HG02938 (cell line): Measurements from ENCODE around the gene HUWE1.
"Not testable (repeated sequence)": the region's sequence is repeated elsewhere in the genome, so short reads cannot be mapped to it uniquely, and the experiment has no call there.

Experiments
- ATAC-seq: cut with Tn5 transposase; IDR thresholded peaks from one replicate; pipeline ENCODE4 v1.9.1; 2021; ENCODE audit warnings: mild to moderate bottlenecking, moderate library complexity; ENCODE audit not compliant: unreplicated experiment

HUWE1 gene

GRCh38 chrX:53526999-53527398 is 159.5 kb downstream of the HUWE1 start:
- ATAC-seq = no peak

DNA sequence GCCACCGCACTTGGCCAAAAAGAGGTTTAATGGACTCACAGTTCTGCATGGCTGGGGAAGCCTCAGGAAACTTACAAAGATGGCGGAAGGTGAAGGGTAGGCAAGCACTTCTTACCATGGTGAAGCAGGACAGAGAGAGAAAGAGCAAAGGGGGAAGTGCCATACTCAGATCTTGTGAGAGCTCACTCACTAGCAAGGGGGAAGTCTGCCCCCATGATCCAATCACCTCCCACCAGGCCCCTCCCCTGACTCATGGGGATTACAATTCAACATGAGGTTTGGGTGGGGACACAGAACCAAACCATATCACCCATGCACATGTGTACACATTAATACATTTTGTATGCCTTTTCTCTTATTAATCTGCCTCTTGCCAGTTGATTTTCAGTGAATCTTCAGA is 175.2 kb downstream of the HUWE1 start:
- no peak for ATAC-seq

DNA sequence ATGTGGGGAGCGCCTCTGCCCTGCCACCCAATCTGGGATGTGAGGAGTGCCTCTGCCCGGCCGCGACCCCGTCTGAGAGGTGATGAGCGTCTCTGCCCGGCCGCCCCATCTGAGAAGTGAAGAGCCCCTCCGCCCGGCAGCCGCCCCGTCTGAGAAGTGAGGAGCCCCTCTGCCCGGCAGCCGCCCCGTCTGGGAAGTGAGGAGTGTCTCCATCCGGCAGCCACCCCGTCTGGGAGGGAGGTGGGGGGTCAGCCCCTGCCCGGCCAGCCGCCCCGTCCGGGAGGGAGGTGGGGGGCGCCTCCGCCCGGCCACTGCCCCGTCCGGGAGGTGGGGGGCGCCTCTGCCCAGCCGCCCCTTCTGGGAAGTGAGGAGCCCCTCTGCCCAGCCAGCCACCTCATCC is 182.5 kb downstream of the HUWE1 start:
- ATAC-seq = not testable (repeated sequence)

DNA sequence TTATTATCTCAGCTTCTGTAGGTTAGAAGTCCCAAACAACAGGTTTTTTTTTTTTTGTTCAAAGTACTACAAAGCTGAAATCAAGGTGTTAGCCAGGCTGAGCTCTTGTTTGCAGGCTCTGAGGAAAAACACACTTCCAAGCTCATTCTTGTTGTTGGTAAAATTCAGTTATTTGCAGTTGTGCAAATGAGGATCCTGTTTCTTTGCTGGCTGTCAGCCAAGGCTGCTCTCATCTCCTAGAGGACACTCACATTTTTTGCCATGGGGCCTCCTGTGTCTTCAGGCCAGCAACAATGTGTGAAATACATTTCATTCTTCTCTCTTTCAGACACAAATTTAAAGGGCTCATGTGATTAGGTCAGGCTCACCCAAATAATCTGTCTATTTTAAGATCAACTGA is 192.1 kb downstream of the HUWE1 start:
- no peak for ATAC-seq

DNA sequence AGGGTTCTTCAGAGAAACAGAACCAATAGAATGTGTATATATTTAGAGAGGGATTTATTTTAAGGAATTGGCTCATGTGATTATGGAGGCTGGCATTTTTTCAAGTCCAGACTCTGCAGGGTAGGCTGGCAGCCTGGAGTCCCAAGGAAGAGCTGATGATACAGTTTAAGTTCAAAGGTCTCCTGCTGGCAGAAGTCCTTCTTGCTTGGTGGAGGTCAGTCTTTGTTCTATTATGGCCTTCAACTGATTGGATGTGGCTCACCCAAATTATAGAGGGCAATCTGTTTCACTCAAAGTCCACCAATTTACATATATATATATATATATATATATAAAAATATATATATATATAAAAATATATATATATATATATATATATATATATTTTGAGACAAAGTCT is 200.2 kb downstream of the HUWE1 start:
- ATAC-seq = no peak

DNA sequence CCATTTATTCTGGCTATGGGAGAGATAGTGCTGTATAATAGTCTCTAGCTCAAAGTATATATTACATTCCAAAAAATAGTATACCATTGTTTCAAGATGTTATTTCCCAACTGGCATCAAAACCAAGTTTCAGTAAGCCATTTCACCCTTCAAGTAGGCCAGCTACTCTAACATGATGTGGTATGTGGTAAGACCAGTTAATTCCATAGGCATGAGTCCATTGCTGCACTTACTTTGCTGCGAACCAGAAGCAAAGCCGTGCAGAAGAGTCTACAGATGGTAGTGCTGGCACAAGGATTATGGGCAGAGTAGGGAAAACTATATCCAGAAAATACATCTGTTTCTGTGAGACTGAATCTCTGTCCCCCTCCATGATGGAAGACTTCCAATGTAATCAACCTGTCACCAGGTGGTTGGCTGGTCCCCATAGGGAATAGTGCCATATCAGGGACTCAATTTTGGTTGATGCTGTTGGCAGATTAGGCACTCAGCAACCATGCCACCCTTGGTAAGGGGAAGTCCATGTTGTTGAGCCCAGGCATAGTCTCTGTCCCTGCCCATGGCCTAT is 202.6 kb downstream of the HUWE1 start:
- no peak for ATAC-seq

DNA sequence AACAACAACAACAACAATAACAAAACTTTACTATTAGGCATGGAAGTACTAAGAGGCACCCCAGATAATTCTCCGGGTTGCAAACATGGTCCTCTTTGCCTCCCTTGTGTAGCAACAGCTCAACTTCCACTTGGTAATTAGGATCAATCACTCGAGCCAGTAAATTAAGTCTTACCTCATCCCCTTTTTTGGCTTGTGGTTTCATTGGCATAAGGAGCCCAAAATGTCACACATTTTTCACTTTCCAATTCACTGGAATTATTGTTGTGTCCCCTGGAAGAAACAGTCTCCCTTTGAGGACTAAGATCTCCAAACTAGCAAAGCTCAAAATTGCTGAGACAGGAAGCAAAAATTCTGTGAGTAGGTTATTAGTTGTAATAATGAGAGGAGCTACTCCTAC is 203.1 kb downstream of the HUWE1 start:
- no peak for ATAC-seq
